ENCODE data around the gene ADARB2.
"Not testable (repeated sequence)": the region's sequence is repeated elsewhere in the genome, so short reads cannot be mapped to it uniquely, and the experiment has no call there.

ADARB2 gene

DNA sequence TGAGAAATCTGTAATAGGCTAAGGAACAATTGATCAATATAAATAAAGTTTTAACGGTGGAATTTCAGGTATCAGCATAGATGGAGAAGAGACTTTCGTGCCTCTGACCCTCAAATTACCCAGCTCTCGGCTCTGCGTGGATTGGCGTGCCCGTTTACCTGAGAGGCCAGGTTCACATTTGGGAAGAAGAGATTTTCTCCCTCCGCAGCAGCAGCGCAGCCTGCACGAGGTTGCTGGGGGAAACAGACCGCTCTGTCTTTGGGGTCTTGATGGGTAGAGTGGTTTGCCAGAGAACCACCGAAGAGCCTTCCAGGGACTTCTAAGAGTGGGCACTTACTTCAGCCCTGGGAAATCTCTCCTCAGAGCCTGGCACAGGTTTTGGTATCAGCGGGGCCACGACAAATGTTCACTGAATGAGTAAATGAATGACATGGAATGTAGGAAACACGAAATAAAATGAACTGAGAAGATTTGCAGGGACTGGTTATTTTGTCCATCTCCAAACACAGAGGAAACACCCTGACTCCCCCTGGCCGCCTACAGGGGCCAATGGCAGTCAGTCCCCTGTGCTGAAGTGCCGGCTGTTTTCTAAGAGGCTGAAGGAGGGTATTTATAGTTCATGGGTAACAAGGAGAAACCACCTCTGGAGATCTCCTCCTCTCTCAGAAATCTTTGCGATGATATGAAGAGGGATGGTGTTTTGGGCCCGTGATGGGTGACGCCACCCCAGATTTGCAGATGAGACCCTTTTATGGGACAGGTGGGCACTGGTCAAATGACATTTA lies 338.5 kb downstream of the ADARB2 start:
- no peaks in the 10 kb centered on the region for H3K4me1 ChIP-seq (ENCODE audit: low read depth, poor library complexity, severe bottlenecking)
- TF ChIP-seq, protein P1, sequence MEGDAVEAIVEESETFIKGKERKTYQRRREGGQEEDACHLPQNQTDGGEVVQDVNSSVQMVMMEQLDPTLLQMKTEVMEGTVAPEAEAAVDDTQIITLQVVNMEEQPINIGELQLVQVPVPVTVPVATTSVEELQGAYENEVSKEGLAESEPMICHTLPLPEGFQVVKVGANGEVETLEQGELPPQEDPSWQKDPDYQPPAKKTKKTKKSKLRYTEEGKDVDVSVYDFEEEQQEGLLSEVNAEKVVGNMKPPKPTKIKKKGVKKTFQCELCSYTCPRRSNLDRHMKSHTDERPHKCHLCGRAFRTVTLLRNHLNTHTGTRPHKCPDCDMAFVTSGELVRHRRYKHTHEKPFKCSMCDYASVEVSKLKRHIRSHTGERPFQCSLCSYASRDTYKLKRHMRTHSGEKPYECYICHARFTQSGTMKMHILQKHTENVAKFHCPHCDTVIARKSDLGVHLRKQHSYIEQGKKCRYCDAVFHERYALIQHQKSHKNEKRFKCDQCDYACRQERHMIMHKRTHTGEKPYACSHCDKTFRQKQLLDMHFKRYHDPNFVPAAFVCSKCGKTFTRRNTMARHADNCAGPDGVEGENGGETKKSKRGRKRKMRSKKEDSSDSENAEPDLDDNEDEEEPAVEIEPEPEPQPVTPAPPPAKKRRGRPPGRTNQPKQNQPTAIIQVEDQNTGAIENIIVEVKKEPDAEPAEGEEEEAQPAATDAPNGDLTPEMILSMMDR (conservative IDR thresholded peaks at IDR 0.05; ENCODE audit: low read depth, low read length) = no peak
- no peak overlapping the region for H3K9ac ChIP-seq
- H3K27ac ChIP-seq = no peak overlapping the region
- H3K27me3 ChIP-seq (ENCODE audit: insufficient read depth, low read depth) = no peaks in the 10 kb centered on the region
- no peaks in the 10 kb centered on the region for H3K36me3 ChIP-seq (ENCODE audit: insufficient read depth)
- no peak overlapping the region for H3K4me2 ChIP-seq
- H3K79me2 ChIP-seq (ENCODE audit: insufficient read depth, low read depth) = no peaks in the 10 kb centered on the region
- no peaks in the 10 kb centered on the region for H4K20me1 ChIP-seq (ENCODE audit: insufficient read depth)
- H2AFZ ChIP-seq (ENCODE audit: low read depth) = no peak overlapping the region
- no peak overlapping the region for H3K4me3 ChIP-seq (IDR thresholded peaks at IDR 0.05; ENCODE audit: insufficient read depth, low read depth, low read length)

DNA sequence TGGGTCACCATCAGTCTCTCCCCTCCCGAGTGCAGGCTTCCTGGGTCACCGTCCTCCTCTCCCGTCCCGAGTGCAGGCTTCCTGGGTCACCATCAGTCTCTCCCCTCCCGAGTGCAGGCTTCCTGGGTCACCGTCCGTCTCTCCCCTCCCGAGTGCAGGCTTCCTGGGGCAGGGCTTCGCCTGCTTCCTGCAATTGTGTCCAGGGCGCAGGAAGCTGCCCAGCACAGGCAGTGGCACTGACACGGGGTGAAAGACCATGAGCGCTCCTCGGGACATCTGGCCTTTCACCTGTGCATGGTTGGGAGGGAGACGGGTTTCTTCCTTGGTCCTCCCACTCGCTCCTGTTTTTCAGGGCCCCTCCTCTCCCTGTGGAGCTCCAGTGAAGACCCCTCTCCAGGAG lies 339.2 kb downstream of the ADARB2 start:
- H3K27me3 ChIP-seq (ENCODE audit: insufficient read depth, low read depth); H3K9ac ChIP-seq; H3K27ac ChIP-seq; H3K4me3 ChIP-seq (IDR thresholded peaks at IDR 0.05; ENCODE audit: insufficient read depth, low read depth, low read length); H4K20me1 ChIP-seq (ENCODE audit: insufficient read depth); H3K4me2 ChIP-seq; H3K79me2 ChIP-seq (ENCODE audit: insufficient read depth, low read depth); H2AFZ ChIP-seq (ENCODE audit: low read depth); H3K36me3 ChIP-seq (ENCODE audit: insufficient read depth); H3K4me1 ChIP-seq (ENCODE audit: low read depth, poor library complexity, severe bottlenecking): not testable (repeated sequence)

DNA sequence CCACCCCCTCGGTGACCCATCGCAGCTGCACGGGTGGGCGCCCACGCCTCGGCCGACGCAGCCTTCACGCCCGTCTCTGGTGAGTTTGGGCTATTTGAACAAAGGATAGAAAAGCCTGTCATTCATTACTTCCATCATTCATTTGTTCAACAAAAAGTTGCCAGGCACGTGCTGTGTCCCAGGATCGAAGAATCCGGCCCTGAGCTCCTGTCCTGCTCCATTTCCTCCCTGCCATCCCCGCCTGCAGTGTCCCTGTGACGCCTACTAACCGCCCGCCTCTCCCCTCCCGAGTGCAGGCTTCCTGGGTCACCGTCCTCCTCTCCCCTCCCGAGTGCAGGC lies 341.1 kb downstream of the ADARB2 start:
- Histone ChIP-seq H2AFZ (ENCODE audit: low read depth) (no peak overlapping the region), H3K27me3 (ENCODE audit: insufficient read depth, low read depth) (no peaks in the 10 kb centered on the region), H3K36me3 (ENCODE audit: insufficient read depth) (no peaks in the 10 kb centered on the region), H3K4me3 (IDR thresholded peaks at IDR 0.05; ENCODE audit: insufficient read depth, low read depth, low read length) (no peak overlapping the region), H3K9ac (no peak overlapping the region), H3K4me2 (no peak overlapping the region), H4K20me1 (ENCODE audit: insufficient read depth) (no peaks in the 10 kb centered on the region), H3K4me1 (ENCODE audit: low read depth, poor library complexity, severe bottlenecking) (no peaks in the 10 kb centered on the region), H3K27ac (no peak overlapping the region), H3K79me2 (ENCODE audit: insufficient read depth, low read depth) (no peaks in the 10 kb centered on the region)
- TF ChIP-seq, protein P1 (conservative IDR thresholded peaks at IDR 0.05; ENCODE audit: low read depth, low read length) = no peak

DNA sequence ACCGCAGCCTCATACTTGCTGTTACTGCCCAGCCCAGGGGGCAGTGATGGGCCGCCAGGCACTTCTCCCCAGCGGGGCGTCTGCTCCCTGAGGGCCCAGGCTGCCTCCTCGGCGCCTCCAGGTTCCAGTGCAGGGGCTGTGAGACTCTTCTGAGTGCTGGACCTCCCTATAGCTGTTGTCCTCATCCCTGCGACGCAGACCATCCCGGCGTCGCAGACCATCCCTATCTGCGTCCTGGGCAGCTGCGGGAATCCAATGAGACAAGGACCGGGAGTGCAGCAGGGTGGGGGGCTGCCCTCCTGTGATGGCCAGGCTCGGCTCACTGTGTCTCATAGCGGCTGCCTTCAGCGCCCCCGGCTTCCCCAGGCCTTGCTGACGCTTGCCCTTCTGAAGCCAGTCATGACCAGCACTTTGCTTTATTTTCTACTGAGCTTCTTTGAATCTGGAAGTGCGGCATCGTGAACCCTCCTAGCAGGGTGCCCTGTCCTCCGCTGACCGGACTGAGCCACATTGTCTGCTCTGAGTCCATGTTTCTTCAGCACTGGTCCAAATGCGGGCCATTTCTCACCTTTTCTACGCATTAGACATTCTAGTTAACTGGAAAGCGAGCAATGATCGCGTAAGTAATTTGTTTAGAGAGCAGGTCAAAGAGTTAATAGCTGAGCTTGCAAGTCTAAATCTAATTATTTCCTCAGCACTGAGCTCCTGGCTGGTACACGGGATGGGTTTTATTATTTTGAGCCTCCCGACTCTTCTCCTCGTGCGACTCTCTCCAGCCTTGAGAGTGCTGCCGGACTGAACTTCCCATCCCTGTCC lies 341.6 kb downstream of the ADARB2 start:
- TF ChIP-seq, protein P1 (conservative IDR thresholded peaks at IDR 0.05; ENCODE audit: low read depth, low read length) = no peak
- Histone ChIP-seq H3K4me3 (IDR thresholded peaks at IDR 0.05; ENCODE audit: insufficient read depth, low read depth, low read length) (no peak overlapping the region), H3K9ac (no peak overlapping the region), H3K27me3 (ENCODE audit: insufficient read depth, low read depth) (no peaks in the 10 kb centered on the region), H4K20me1 (ENCODE audit: insufficient read depth) (no peaks in the 10 kb centered on the region), H3K36me3 (ENCODE audit: insufficient read depth) (no peaks in the 10 kb centered on the region), H3K27ac (no peak overlapping the region), H2AFZ (ENCODE audit: low read depth) (no peak overlapping the region), H3K4me2 (no peak overlapping the region), H3K4me1 (ENCODE audit: low read depth, poor library complexity, severe bottlenecking) (no peaks in the 10 kb centered on the region), H3K79me2 (ENCODE audit: insufficient read depth, low read depth) (no peaks in the 10 kb centered on the region)

DNA sequence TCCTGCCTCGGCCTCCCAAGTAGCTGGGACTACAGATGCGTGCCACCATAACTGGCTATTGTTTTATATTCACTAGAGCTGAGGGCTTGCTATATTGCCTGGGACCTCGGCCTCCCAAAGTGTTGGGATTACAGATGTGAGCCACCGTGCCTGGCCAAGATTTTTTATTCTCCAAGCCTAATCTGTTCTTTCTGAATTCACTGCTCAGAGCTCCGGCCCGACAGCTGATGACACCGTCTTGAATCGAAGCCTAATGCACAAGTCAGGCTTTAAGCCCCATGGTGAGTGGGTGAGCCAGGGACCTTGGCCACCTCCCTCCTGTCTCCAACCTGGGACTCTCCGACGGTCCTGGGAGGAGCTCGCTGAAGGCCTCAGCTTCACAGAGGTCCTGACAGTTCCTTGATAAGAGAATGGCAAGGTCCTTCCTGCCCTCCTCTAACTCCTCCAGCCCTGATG lies 342.3 kb downstream of the ADARB2 start:
- no peak overlapping the region for H3K4me3 ChIP-seq (IDR thresholded peaks at IDR 0.05; ENCODE audit: insufficient read depth, low read depth, low read length)
- no peaks in the 10 kb centered on the region for H3K4me1 ChIP-seq (ENCODE audit: low read depth, poor library complexity, severe bottlenecking)
- no peak overlapping the region for H3K9ac ChIP-seq
- H3K79me2 ChIP-seq (ENCODE audit: insufficient read depth, low read depth) = no peaks in the 10 kb centered on the region
- no peaks in the 10 kb centered on the region for H3K36me3 ChIP-seq (ENCODE audit: insufficient read depth)
- H3K27me3 ChIP-seq (ENCODE audit: insufficient read depth, low read depth) = no peaks in the 10 kb centered on the region
- H4K20me1 ChIP-seq (ENCODE audit: insufficient read depth) = no peaks in the 10 kb centered on the region
- TF ChIP-seq, protein P1 (conservative IDR thresholded peaks at IDR 0.05; ENCODE audit: low read depth, low read length) = no peak
- H3K4me2 ChIP-seq = no peak overlapping the region
- H2AFZ ChIP-seq (ENCODE audit: low read depth) = no peak overlapping the region
- H3K27ac ChIP-seq = no peak overlapping the region
